ENCODE results near the gene NR5A2. TPM values are rescaled to one million over a fixed set of nuclear protein-coding genes. Genes with fewer than 3 reads are reported as not detected.

The NR5A2 gene
- total RNA-seq (2014; rRNA removed; shearing (Covaris generic); ENCODE audit: low replicate concordance) = not detected in 2 replicates

GRCh38 chr1:200027264-200027823 is at the start of gene NR5A2:
Gene NR5A2 (plus strand): TSS chr1:200027710. CDS start chr1:200027848, 138 bp downstream.
- Histone ChIP-seq H3K36me3 (ENCODE audit: insufficient read depth, low read length) (no peaks in the 10 kb centered on the region), H3K4me2 (ENCODE audit: low read depth, low read length, poor library complexity, severe bottlenecking) (no peak within 1 kb of the TSS), H3K27ac (ENCODE audit: low read length) (no peak within 1 kb of the TSS), H3K4me3 (ENCODE audit: low read length) (no peak within 1 kb of the TSS), H2AFZ (ENCODE audit: low read length) (no peak within 1 kb of the TSS), H4K20me1 (ENCODE audit: insufficient read depth, low read depth, low read length) (no peaks in the 10 kb centered on the region), H3K4me1 (ENCODE audit: low read length) (no peaks in the 10 kb centered on the region), H3K9me3 (ENCODE audit: low read length) (no peaks in the 10 kb centered on the region), H3K79me2 (ENCODE audit: low read length) (no peaks in the 10 kb centered on the region), H3K27me3 (ENCODE audit: low read length) (no peaks in the 10 kb centered on the region), H3K9ac (ENCODE audit: low read length) (no peak within 1 kb of the TSS), H3K9me2 (replicated peaks; ENCODE audit: insufficient read depth, low read length) (no peaks in the 10 kb centered on the region)
- no peak for DNase-seq

DNA sequence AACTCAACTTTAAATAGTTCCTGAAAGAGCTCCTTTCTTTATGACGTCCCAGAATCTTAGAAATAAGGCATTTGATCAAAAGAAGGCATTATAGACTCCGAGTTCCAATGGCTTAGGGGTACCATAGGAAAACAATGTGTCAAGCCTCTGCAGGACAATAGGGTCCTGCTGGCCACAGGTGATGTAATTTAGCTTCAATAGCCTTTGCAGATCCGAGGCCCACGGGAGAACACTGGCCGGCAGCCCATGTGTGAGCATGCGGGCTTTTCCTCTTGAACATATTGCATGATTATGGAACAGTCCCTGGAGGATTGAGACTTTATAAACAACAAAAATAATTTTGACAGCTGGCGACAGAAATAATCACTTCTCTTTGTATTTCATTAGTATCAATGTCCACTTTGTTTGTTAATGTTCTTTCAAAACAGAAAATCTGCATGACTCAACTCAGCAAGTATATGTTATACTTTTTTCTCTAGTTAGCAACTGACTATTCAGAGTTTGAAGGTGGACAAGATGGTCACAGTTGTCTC is 49.0 kb upstream of the NR5A2 start:
- Histone ChIP-seq H3K9ac (ENCODE audit: low read length) (no peak overlapping the region), H3K27me3 (ENCODE audit: low read length) (no peaks in the 10 kb centered on the region), H3K4me3 (ENCODE audit: low read length) (no peak overlapping the region), H3K79me2 (ENCODE audit: low read length) (no peaks in the 10 kb centered on the region), H3K9me3 (ENCODE audit: low read length) (no peaks in the 10 kb centered on the region), H2AFZ (ENCODE audit: low read length) (no peak overlapping the region), H4K20me1 (ENCODE audit: insufficient read depth, low read depth, low read length) (no peaks in the 10 kb centered on the region), H3K4me2 (ENCODE audit: low read depth, low read length, poor library complexity, severe bottlenecking) (no peak overlapping the region), H3K27ac (ENCODE audit: low read length) (no peak overlapping the region), H3K4me1 (ENCODE audit: low read length) (peaks cover 11% of the 10 kb centered on the region), H3K36me3 (ENCODE audit: insufficient read depth, low read length) (no peaks in the 10 kb centered on the region), H3K9me2 (replicated peaks; ENCODE audit: insufficient read depth, low read length) (no peaks in the 10 kb centered on the region)
- no peak for DNase-seq

DNA sequence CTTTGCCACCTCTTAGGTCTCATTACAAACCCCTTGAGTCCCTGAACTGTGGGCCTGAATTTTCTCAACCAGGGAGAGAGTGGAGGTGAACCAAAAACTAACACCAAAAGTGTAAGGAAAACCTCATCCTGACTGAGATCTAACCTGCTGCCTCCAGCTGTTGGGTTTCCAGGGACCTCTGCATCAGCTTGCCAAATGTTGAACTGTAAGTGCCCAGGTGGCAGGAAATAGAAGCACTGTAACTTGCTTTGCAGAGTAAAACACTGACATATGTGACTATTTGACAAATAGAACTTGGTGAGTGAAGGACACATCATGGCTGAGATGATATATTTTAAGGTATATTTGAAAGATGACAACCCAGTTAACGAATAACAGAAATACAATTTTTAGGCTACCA is 48.4 kb upstream of the NR5A2 start:
- H3K9me2 ChIP-seq (replicated peaks; ENCODE audit: insufficient read depth, low read length) = no peaks in the 10 kb centered on the region
- H3K36me3 ChIP-seq (ENCODE audit: insufficient read depth, low read length) = no peaks in the 10 kb centered on the region
- H3K27me3 ChIP-seq (ENCODE audit: low read length) = no peaks in the 10 kb centered on the region
- no peak overlapping the region for H3K9ac ChIP-seq (ENCODE audit: low read length)
- no peak overlapping the region for H3K27ac ChIP-seq (ENCODE audit: low read length)
- no peak for DNase-seq
- H3K4me1 ChIP-seq (ENCODE audit: low read length) = peaks cover 11% of the 10 kb centered on the region
- H3K9me3 ChIP-seq (ENCODE audit: low read length) = no peaks in the 10 kb centered on the region
- no peaks in the 10 kb centered on the region for H4K20me1 ChIP-seq (ENCODE audit: insufficient read depth, low read depth, low read length)
- no peak overlapping the region for H2AFZ ChIP-seq (ENCODE audit: low read length)
- H3K4me3 ChIP-seq (ENCODE audit: low read length) = no peak overlapping the region
- no peaks in the 10 kb centered on the region for H3K79me2 ChIP-seq (ENCODE audit: low read length)
- H3K4me2 ChIP-seq (ENCODE audit: low read depth, low read length, poor library complexity, severe bottlenecking) = no peak overlapping the region

DNA sequence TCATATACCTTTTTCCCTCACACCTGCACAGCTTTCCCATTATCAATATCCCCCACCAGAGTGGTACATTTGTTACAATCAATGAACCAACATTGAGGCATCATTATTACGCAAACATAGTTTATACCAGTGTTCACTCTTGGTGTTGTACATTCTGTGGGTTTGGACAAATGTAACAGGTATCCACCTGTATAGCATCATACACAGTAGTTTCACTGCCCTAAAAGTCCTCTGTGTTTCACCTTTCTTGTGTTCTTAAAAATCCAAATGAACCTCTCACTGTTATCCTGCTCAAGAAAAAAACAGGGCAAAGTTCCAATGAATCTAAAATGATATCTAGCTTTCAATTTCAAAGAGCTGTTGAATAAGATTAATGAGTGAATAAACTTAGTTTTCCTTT is 45.9 kb upstream of the NR5A2 start:
- H3K9me3 ChIP-seq (ENCODE audit: low read length) = no peaks in the 10 kb centered on the region
- no peak overlapping the region for H3K4me3 ChIP-seq (ENCODE audit: low read length)
- H3K4me2 ChIP-seq (ENCODE audit: low read depth, low read length, poor library complexity, severe bottlenecking) = no peak overlapping the region
- H3K27ac ChIP-seq (ENCODE audit: low read length) = no peak overlapping the region
- H3K27me3 ChIP-seq (ENCODE audit: low read length) = no peaks in the 10 kb centered on the region
- no peaks in the 10 kb centered on the region for H3K9me2 ChIP-seq (replicated peaks; ENCODE audit: insufficient read depth, low read length)
- DNase-seq = no peak
- H4K20me1 ChIP-seq (ENCODE audit: insufficient read depth, low read depth, low read length) = no peaks in the 10 kb centered on the region
- peaks cover 11% of the 10 kb centered on the region for H3K4me1 ChIP-seq (ENCODE audit: low read length)
- no peak overlapping the region for H2AFZ ChIP-seq (ENCODE audit: low read length)
- no peak overlapping the region for H3K9ac ChIP-seq (ENCODE audit: low read length)
- H3K79me2 ChIP-seq (ENCODE audit: low read length) = no peaks in the 10 kb centered on the region
- H3K36me3 ChIP-seq (ENCODE audit: insufficient read depth, low read length) = no peaks in the 10 kb centered on the region

- Histone ChIP-seq H3K4me3 (ENCODE audit: low read length) (no peak overlapping the region), H3K27me3 (ENCODE audit: low read length) (no peaks in the 10 kb centered on the region), H3K9me3 (ENCODE audit: low read length) (no peaks in the 10 kb centered on the region), H3K4me2 (ENCODE audit: low read depth, low read length, poor library complexity, severe bottlenecking) (no peak overlapping the region), H3K36me3 (ENCODE audit: insufficient read depth, low read length) (no peaks in the 10 kb centered on the region), H3K9ac (ENCODE audit: low read length) (no peak overlapping the region), H2AFZ (ENCODE audit: low read length) (no peak overlapping the region), H3K27ac (ENCODE audit: low read length) (no peak overlapping the region), H3K4me1 (ENCODE audit: low read length) (peaks cover 8% of the 10 kb centered on the region), H3K79me2 (ENCODE audit: low read length) (no peaks in the 10 kb centered on the region), H4K20me1 (ENCODE audit: insufficient read depth, low read depth, low read length) (no peaks in the 10 kb centered on the region), H3K9me2 (replicated peaks; ENCODE audit: insufficient read depth, low read length) (no peaks in the 10 kb centered on the region)
- no peak for DNase-seq
These were observed 44.9 kb upstream of the NR5A2 start for GRCh38 chr1:199982606-199983005.

DNA sequence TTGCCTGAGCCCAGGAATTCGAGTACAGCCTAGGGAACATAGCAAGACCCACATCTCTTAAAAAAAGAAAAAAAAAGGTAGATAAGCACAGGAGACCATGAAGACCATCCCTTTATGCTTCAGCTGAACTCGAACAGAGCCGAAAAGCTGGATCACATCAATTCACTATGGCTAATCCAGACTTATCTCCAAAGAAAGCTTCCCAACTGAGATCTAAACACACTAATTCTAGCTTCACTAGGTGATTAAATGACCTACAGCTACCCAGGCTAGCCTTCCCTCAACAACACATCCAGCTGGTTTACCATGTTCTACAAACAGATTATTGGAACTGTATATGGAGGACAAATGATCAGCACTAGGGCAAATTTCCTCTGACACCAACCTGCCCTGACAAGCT is 44.0 kb upstream of the NR5A2 start:
- no peak for DNase-seq
- H3K9me3 ChIP-seq (ENCODE audit: low read length) = no peaks in the 10 kb centered on the region
- H2AFZ ChIP-seq (ENCODE audit: low read length) = no peak overlapping the region
- no peak overlapping the region for H3K4me3 ChIP-seq (ENCODE audit: low read length)
- no peaks in the 10 kb centered on the region for H3K36me3 ChIP-seq (ENCODE audit: insufficient read depth, low read length)
- H3K4me2 ChIP-seq (ENCODE audit: low read depth, low read length, poor library complexity, severe bottlenecking) = no peak overlapping the region
- H3K9ac ChIP-seq (ENCODE audit: low read length) = no peak overlapping the region
- no peak overlapping the region for H3K27ac ChIP-seq (ENCODE audit: low read length)
- no peaks in the 10 kb centered on the region for H3K9me2 ChIP-seq (replicated peaks; ENCODE audit: insufficient read depth, low read length)
- H4K20me1 ChIP-seq (ENCODE audit: insufficient read depth, low read depth, low read length) = no peaks in the 10 kb centered on the region
- no peaks in the 10 kb centered on the region for H3K27me3 ChIP-seq (ENCODE audit: low read length)
- no peaks in the 10 kb centered on the region for H3K79me2 ChIP-seq (ENCODE audit: low read length)
- H3K4me1 ChIP-seq (ENCODE audit: low read length) = no peaks in the 10 kb centered on the region

- Histone ChIP-seq H3K9ac (ENCODE audit: low read length) (no peak overlapping the region), H3K9me3 (ENCODE audit: low read length) (no peaks in the 10 kb centered on the region), H3K79me2 (ENCODE audit: low read length) (no peaks in the 10 kb centered on the region), H3K4me1 (ENCODE audit: low read length) (no peaks in the 10 kb centered on the region), H3K27ac (ENCODE audit: low read length) (no peak overlapping the region), H4K20me1 (ENCODE audit: insufficient read depth, low read depth, low read length) (no peaks in the 10 kb centered on the region), H3K4me3 (ENCODE audit: low read length) (no peak overlapping the region), H2AFZ (ENCODE audit: low read length) (no peak overlapping the region), H3K9me2 (replicated peaks; ENCODE audit: insufficient read depth, low read length) (no peaks in the 10 kb centered on the region), H3K4me2 (ENCODE audit: low read depth, low read length, poor library complexity, severe bottlenecking) (no peak overlapping the region), H3K27me3 (ENCODE audit: low read length) (0 out of 2 replicates have a peak, but pooled peaks cover 2% of the 10 kb centered on the region), H3K36me3 (ENCODE audit: insufficient read depth, low read length) (no peaks in the 10 kb centered on the region)
- DNase-seq = no peak
These were observed 32.3 kb upstream of the NR5A2 start for GRCh38 chr1:199995096-199995685.

GRCh38 chr1:200005165-200005564 is 22.3 kb upstream of the NR5A2 start:
- H3K9me2 ChIP-seq (replicated peaks; ENCODE audit: insufficient read depth, low read length) = no peaks in the 10 kb centered on the region
- H3K4me2 ChIP-seq (ENCODE audit: low read depth, low read length, poor library complexity, severe bottlenecking) = no peak overlapping the region
- H3K9ac ChIP-seq (ENCODE audit: low read length) = no peak overlapping the region
- no peak overlapping the region for H3K4me3 ChIP-seq (ENCODE audit: low read length)
- no peaks in the 10 kb centered on the region for H3K36me3 ChIP-seq (ENCODE audit: insufficient read depth, low read length)
- H3K27ac ChIP-seq (ENCODE audit: low read length) = no peak overlapping the region
- DNase-seq = no peak
- H4K20me1 ChIP-seq (ENCODE audit: insufficient read depth, low read depth, low read length) = no peaks in the 10 kb centered on the region
- no peaks in the 10 kb centered on the region for H3K79me2 ChIP-seq (ENCODE audit: low read length)
- H3K9me3 ChIP-seq (ENCODE audit: low read length) = no peaks in the 10 kb centered on the region
- H3K4me1 ChIP-seq (ENCODE audit: low read length) = no peaks in the 10 kb centered on the region
- no peak overlapping the region for H2AFZ ChIP-seq (ENCODE audit: low read length)
- no peaks in the 10 kb centered on the region for H3K27me3 ChIP-seq (ENCODE audit: low read length)

All from Karpas-422 (cell line).